ENCODE measurements around the gene LDLRAD4. TPM values are rescaled to one million over a fixed set of nuclear protein-coding genes. Genes with fewer than 3 reads are reported as not detected.

Gene LDLRAD4
- total and polyA plus RNA-seq, 2 experiments from 2014 or later, result 0.73 to 1.9 TPM

GRCh38 chr18:13443552-13443951, 225.0 kb downstream of the LDLRAD4 start (continued):
- no peak for TF ChIP-seq ETS1 (IDR thresholded peaks at IDR 0.05)

DNA sequence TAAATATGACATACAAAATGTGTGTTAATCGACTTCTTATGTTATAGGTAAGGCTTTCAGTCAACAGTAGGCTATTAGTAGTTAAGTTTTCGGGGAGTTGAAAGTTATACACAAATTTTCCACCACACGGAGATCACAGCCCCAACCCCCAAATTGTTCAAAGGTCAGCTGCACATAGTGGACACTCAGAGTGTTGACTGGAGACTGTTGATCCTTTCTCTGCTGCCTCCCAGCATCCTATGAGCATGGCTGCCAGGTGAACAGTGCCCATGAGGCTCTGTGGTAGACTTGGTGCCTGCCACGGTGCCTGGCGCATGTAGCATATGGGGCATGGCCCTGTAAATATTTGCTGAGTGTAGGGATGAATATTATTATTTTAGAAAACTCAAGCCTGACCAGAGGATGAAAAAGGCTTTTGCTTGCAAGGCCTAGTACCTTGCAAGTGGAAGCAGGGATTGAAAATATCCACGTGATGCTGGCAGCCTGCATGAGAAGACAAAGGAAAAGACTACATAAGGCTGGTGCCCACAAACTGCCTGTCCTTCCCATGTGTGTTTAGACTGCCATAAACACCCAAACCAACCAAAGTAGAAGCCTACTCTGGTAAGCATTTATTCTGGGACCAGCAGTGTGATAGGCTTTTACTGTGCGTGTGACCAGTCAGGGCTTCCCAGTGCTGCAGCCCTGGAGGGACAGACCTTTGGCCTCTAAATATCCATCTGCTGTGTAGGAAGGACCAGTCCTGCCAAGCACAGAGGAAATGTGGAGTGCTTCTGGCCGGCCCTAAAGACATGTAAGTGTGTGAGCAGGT, 226.1 kb downstream of the LDLRAD4 start:
- H3K27ac Mint-ChIP-seq, result no peak overlapping the region
- peaks cover 27% of the 10 kb centered on the region for H3K4me1 Mint-ChIP-seq
- Histone ChIP-seq H3K4me1 (ENCODE audit: insufficient read depth) (peaks cover 7% of the 10 kb centered on the region; the same call in 1 of the 2 replicates), H3K9me2 (ENCODE audit: insufficient read depth) (no peaks in the 10 kb centered on the region), H3K36me3 (ENCODE audit: insufficient read depth) (no peaks in the 10 kb centered on the region), H3K27me3 (ENCODE audit: insufficient read depth) (no peaks in the 10 kb centered on the region), H3F3A (replicated peaks; ENCODE audit: low read depth) (no peaks in the 10 kb centered on the region; the same call in 1 of the 2 replicates), H3K4me3 (no peak overlapping the region), H3K4me2 (no peak overlapping the region), H4K20me1 (replicated peaks; ENCODE audit: insufficient read depth) (no peaks in the 10 kb centered on the region), H3K79me2 (replicated peaks; ENCODE audit: insufficient read depth) (no peaks in the 10 kb centered on the region), H2AFZ (no peak overlapping the region), H3K27ac (ENCODE audit: low read depth) (no peak overlapping the region)
- ATAC-seq, result no peak
- H3K27me3 Mint-ChIP-seq (ENCODE audit: insufficient read depth, low read depth, poor library complexity), result no peaks in the 10 kb centered on the region
- no peaks in the 10 kb centered on the region for H3K9me3 Mint-ChIP-seq
- H3K4me3 Mint-ChIP-seq, result no peak overlapping the region
- no peak for DNase-seq (ENCODE audit: low spot score)
- H3K36me3 Mint-ChIP-seq (ENCODE audit: low read depth), result no peaks in the 10 kb centered on the region
- TF ChIP-seq ZNF462 (CRISPR knock-in tag; IDR thresholded peaks at IDR 0.05), result no peak
- TF ChIP-seq CTCF (conservative IDR thresholded peaks at IDR 0.05; ENCODE audit: low read depth in 2 of 2), result no peak
- TF ChIP-seq EZH2 (IDR thresholded peaks at IDR 0.05; ENCODE audit: low read depth, unreplicated experiment), result no peak
- TF ChIP-seq ETS1 (IDR thresholded peaks at IDR 0.05), result no peak
- no peak for TF ChIP-seq REST (IDR thresholded peaks at IDR 0.05; ENCODE audit: unreplicated experiment)
- TF ChIP-seq ZNF331 (CRISPR knock-in tag; IDR thresholded peaks at IDR 0.05; ENCODE audit: low read depth), result no peak
- TF ChIP-seq CREB1 (CRISPR knock-in tag; IDR thresholded peaks at IDR 0.05; ENCODE audit: low read depth), result no peak
- no peak for TF ChIP-seq POLR2AphosphoS5 (IDR thresholded peaks at IDR 0.05; ENCODE audit: low read depth)
- TF ChIP-seq STAT1 (IDR thresholded peaks at IDR 0.05; ENCODE audit: unreplicated experiment), result no peak
- TF ChIP-seq NANOG (IDR thresholded peaks at IDR 0.05; ENCODE audit: borderline replicate concordance), result no peak

All from GM23338 (cell line).